PC-3 (cell line): Measurements from ENCODE around the gene RABL6.
"Not testable (repeated sequence)": the region's sequence is repeated elsewhere in the genome, so short reads cannot be mapped to it uniquely, and the experiment has no call there.

Experiments
- EZH2 ChIP-seq: fragments of 300-600 bp; sonication (generic); IDR thresholded peaks from one replicate; pipeline ENCODE4 v1.6.1; 2017; ENCODE audit warnings: antibody characterized with exemption, mild to moderate bottlenecking, low read length; ENCODE audit not compliant: unreplicated experiment
- TF ChIP-seq, protein P1 (sequence below): fragments of 300-600 bp; sonication (generic); conservative IDR thresholded peaks from 2 replicates; pipeline ENCODE4 v1.5.1; 2017; ENCODE audit warnings: antibody characterized with exemption, low read depth, mild to moderate bottlenecking, low read length

GRCh38 chr9:136843159-136843800, 35.5 kb downstream of the RABL6 start:
- TF ChIP-seq, protein P1, sequence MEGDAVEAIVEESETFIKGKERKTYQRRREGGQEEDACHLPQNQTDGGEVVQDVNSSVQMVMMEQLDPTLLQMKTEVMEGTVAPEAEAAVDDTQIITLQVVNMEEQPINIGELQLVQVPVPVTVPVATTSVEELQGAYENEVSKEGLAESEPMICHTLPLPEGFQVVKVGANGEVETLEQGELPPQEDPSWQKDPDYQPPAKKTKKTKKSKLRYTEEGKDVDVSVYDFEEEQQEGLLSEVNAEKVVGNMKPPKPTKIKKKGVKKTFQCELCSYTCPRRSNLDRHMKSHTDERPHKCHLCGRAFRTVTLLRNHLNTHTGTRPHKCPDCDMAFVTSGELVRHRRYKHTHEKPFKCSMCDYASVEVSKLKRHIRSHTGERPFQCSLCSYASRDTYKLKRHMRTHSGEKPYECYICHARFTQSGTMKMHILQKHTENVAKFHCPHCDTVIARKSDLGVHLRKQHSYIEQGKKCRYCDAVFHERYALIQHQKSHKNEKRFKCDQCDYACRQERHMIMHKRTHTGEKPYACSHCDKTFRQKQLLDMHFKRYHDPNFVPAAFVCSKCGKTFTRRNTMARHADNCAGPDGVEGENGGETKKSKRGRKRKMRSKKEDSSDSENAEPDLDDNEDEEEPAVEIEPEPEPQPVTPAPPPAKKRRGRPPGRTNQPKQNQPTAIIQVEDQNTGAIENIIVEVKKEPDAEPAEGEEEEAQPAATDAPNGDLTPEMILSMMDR, result not testable (repeated sequence)
- not testable (repeated sequence) for TF ChIP-seq EZH2
